Stimulated activated CD4-positive, alpha-beta T cell treated with anti-CD3 and anti-CD28 coated beads, Interleukin-1b, Interleukin-23, amount 100 ng/mL, for 1 hour (primary cell): ENCODE data around the gene KIT.
"Not testable (repeated sequence)": the region's sequence is repeated elsewhere in the genome, so short reads cannot be mapped to it uniquely, and the experiment has no call there.

ENCODE experiments used
- DNase-seq, 2 donors: peaks; one replicate each; pipeline ENCODE4 v3.0.0-alpha.2; 2020; ENCODE audit warnings: low read depth in 2 of 2

The KIT gene

GRCh38 chr4:54657551-54658251 is at the start of gene KIT:
Gene KIT (plus strand): TSS chr4:54657957. CDS start chr4:54658015, 58 bp downstream.
- no peak for DNase-seq

DNA sequence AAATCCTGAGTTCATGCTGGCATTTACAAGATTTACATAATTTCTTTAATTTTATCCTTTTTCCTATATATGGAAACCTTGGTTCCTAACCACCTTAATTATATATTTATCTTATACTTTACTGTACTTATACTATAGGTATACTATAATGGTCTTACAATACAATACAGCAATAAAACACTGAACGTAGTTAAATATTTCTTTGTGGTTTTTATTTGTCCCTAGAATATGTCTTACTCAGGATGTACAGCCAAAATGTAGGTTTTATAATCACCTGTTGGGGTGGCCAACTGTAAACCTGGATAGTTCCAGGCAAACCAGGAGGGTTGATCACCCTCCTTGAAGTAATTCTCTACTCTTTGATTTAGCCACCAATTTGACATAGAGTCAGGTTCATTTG is 48.4 kb upstream of the KIT start:
- no peak for DNase-seq

GRCh38 chr4:54614149-54614548 is 43.6 kb upstream of the KIT start:
- DNase-seq, result no peak

GRCh38 chr4:54620773-54621172 is 37.0 kb upstream of the KIT start:
- no peak for DNase-seq

DNA sequence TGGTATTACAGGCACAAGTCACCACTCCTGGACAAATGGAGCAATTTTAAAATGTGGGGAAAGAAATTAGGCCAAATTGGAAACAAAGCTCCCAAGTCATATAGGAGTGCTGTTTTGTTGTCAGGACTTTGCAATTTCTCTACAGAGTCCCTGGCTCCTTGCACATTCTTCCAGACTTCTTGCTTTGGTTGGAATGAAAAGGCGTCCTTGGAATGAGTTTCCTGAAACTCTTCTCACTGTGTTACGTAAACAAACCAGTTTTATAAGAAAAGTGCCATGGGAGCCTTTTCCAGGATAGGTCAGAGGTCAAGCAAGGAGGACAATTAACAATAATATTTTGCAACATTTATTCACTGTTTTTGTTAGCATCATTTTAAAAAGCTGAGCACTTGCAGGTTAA is 32.4 kb upstream of the KIT start:
- DNase-seq, result no peak

- DNase-seq, result no peak
Measured at GRCh38 chr4:54626113-54626512, 31.6 kb upstream of the KIT start.

DNA sequence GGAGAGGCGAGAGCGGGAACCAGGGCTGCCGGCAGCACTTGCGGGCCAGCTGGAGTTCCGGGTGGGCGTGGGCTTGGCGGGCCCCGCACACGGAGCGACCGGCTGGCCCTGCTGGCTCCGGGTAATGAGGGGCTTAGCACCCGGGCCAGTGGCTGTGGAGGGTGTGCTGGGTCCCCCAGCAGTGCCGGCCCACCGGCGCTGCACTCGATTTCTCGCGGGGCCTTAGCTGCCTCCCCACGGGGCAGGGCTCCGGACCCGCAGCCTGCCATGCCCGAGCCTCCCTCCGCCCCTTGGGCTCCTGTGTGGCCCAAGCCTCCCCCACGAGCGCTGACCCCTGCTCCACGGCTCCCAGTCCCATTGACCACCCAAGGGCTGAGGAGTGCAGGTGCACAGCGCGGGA is 25.2 kb upstream of the KIT start:
- no peak for DNase-seq

DNA sequence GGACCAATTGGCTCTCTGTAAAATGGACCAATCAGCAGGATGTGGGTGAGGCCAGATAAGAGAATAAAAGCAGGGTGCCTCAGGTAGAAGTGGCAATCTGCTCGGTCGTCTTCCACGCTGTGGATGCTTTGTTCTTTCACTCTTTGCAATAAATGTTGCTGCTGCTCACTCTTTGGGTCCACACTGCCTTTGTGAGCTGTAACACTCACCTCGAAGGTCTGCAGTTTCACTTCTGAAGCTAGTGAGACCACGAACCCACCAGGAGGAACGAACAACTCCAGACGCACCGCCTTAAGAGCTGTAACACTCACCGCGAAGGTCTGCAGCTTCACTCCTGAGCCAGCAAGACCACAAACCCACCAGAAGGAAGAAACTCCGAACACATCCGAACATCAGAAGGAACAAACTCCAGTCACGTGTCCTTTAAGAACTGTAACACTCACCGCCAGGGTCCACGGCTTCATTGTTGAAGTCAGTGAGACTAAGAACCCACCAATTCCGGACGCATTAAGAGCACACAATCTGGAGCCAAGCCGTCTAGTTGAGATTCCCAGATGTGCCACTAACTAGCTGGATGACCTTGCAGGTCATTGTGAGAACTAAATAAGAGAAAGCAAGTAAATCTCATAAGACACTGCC is 24.5 kb upstream of the KIT start:
- DNase-seq, result not testable (repeated sequence)

- DNase-seq, result no peak
Measured at GRCh38 chr4:54635318-54635717, 22.4 kb upstream of the KIT start.

- DNase-seq, result no peak
Measured at GRCh38 chr4:54637325-54637724, 20.4 kb upstream of the KIT start.

GRCh38 chr4:54641101-54641500 is 16.7 kb upstream of the KIT start:
- DNase-seq, result not testable (repeated sequence)

DNA sequence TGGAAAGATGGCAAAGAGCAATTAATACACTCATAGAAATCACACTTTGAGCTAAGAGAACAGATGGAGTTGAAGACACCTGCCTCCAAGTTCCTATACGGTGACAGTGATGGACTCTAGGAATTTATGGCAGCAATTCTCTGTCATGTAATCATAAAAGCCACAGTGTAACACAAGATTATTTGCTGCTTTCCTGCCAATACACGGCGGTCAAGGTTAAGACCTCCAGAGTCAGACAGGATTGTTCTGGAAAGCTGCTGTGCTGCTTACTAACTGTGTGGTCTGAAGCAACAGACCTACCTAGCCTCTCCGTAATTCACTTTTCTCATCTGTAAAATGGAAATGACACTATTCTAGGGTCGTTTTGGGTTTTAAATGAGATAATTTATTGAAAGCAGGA is 14.6 kb upstream of the KIT start:
- DNase-seq, result no peak

GRCh38 chr4:54643958-54644751 is 13.6 kb upstream of the KIT start:
- DNase-seq, result no peak

DNA sequence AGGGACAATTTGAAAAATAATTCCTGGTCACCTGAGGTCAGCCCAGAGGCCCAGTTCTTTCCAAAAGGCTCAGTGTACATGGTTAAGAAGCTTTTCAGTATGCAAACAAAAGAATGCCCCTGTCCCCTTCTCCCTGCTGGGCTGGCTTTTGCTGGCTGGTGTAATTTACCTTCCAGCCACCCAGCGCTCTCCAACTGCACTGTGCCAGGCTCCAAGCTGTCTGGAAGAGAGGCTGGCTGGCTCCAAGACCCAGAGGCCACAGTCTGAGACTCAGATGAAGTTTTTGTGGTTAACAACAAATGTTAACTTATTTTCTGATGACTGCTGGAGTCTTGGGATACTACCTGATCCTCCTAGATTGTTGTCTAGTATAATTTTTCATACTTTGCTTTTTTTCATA is 11.9 kb upstream of the KIT start:
- DNase-seq, result no peak

- DNase-seq, result no peak
Measured at GRCh38 chr4:54647070-54647469, 10.7 kb upstream of the KIT start.

- no peak for DNase-seq
Measured at GRCh38 chr4:54651050-54651449, 6.7 kb upstream of the KIT start.

DNA sequence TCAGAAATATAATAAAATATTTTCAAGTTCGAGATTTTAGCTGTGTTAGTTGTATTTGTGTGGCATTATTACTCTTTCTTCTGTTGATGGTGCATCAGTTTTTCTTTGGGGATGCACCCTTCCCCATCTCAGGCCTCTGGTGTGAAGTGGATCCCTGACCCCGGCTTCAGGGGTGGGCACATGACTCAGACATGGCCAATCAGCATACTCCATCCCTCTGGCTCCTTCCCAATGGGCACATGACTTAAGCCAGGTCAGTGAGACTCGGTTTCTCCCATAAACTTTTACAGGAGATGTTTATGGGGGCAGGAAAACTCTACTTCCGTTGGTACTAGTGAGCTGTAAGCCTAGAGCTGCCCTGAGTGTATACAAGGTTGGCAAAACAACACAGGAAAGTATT is 3.0 kb upstream of the KIT start:
- no peak for DNase-seq

GRCh38 chr4:54657185-54657550 is 589 bp upstream of the KIT start:
- no peak for DNase-seq

DNA sequence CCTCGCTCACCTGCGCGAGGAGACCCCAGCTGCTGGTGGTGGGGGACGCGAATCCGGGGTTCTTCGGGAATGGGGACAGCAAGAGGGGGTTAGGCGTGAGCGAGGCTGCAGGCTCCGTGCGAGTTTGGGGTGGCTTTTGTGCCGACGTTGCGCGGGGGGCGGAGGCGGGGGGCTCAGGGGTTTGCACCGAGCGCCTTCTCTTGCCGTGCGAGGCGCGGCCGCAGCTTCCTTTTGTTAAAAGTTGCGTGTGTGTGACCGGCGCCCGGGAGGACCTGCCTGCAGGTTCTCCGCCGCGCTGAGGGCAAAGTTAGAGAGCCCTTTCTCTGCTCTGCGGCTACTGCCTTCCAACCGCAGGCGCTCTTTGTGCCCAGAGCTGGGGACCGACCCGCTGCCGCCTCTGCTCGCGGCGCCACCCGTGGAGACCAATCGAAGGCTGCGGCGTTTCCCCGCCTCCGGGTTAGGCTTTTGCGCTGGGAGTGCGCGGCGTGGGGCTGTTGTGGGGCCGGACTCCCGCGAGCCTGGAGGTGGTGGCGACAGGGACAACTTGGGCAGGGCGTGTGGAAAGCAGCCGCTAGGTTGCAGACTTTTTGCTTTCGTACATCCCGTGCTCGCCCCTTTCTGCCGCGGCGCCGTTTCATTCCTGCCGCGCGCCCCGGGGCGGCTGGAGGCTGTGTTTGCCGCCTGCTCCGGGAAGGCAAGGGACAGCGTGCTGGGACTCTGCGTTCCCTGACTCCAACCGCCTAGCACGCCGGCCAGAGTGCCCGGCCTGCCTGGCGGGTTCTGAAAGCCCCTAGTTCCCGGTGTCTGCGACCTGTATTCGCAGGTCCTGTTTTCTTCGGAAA is 716 bp downstream of the KIT start:
- no peak for DNase-seq

GRCh38 chr4:54659313-54659712 is 1.6 kb downstream of the KIT start:
- DNase-seq, result no peak

GRCh38 chr4:54659749-54660535 is 2.2 kb downstream of the KIT start:
- no peak for DNase-seq
